GM21717 (cell line): ENCODE measurements around the gene CLEC3B.
"Not testable (repeated sequence)": the region's sequence is repeated elsewhere in the genome, so short reads cannot be mapped to it uniquely, and the experiment has no call there.

Experiments
- ATAC-seq: cut with Tn5 transposase; IDR thresholded peaks from one replicate; pipeline ENCODE4 v1.9.1; 2021; ENCODE audit warnings: mild to moderate bottlenecking, moderate library complexity; ENCODE audit not compliant: unreplicated experiment

The CLEC3B gene

DNA sequence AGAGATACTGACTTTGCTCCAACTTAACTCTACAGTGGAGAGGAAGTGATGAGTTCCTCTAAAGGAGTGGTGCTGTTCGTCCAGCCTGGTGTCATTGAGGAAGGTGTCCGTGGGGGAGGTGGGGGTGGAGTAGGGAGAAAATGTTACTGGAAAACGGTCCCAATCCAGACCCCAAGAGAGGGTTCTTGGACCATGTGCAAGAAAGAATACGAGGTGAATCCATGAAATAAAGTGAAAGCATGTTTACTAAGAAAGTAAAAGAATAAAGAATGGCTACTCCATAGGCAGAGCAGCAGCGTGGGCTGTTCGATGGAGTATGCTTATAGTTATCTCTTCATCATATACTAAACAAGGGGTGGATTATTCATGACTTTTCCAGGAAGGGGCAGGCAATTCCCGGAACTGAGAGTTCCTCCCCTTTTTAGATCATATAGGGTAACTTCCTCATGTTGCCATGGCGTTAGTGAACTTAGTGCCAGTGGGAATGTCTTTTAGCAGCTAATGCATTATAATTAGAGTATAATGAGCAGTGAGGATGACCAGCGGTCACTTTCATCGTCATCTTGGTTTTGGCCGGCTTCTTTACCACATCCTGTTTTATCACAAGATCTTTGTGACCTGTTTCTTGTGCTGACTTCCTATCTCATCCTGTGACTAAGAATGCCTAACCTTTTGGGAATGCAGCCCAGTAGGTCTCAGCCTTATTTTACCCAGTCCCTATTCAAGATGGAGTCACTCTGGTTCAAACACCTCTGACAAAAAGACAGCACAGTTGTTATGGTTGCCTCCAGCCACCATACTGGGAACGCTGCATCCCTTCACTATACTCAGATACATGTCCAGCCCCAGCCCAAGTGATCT is 38.6 kb downstream of the CLEC3B start:
- no peak for ATAC-seq

DNA sequence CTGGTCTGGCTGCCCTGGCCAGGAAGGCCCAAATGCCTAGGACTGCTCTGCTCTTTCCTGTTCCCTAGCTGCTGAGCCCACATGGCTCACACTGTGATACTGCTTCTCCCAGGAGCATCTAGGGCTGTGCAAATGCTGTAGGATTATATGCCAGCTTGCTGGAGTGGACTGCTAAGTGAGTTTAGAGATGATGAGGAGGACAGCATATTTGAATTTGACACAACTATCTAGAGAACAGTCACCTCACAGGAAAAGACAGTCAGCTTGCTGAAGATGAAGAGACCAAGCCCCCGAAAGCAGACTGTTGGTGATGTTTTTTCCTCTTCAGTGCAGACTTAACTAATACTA is 39.2 kb downstream of the CLEC3B start:
- no peak for ATAC-seq

DNA sequence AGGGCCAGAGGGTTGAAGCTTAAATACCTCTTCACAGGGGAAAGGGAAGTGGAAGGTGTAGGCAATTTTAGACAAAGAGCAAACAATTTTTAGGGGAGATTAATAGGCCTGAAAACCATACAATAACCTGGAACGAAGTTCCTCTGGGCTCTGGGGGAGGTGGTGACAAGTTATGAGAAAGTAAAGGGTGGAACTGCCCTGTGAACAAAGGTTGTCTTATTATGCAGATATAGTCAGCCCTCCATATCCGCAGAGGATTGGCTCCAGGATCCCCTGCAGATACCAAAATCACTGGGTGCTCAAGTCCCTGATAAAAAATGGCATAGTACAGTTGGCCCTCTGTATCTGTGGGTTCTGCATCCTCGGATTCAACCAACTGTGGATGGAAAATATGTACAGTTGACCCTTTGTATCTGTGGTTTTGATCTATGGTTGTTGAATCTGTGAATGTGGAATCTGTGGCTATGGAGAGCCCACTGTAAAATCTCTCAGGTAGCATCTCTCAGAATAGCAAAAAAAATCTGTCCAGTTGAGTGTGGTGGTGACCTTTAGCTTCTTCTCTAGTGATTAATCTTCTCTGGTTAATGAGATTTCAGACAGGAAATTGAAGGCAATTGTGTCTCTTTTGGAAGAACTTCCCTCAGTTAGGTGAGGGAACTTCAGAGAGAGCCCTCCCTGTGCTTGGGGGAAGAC is 40.2 kb downstream of the CLEC3B start:
- ATAC-seq = no peak

DNA sequence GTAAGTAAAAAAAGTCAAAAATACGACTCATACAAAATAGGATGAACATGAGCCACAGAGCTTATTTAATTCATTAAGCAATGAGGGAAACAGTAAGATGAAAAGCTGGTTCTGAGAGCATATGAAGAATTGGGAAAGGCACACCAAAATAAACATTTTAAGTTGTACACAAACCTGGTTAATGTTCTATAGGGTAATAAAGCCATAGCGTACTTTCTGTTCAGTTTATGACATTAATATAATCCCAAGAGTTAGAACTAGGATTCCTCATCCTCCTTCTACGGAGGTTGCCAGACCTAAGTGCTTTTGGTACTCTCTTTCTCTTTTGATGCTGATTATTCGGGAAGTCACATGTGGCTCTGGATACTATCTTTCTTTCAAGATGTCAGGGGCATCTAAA is 41.4 kb downstream of the CLEC3B start:
- no peak for ATAC-seq

DNA sequence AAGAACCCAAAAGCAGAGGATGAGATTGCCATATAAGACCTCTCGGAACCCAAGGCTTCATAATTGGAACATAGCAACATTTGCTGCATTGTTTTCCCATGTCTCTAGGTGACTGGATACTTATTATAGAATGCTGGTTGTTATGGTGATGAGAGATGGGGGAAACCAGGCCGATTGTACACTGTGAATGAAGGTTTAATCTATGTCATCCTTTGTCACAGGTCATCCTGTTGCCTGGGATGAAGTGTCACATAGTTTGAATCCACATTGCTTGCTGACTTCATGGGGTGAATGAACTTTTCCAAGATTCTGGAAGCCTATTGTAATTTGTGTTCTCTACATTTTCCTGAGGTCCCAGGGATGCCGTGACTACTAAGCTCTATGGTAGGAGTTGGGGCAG is 41.8 kb downstream of the CLEC3B start:
- no peak for ATAC-seq

DNA sequence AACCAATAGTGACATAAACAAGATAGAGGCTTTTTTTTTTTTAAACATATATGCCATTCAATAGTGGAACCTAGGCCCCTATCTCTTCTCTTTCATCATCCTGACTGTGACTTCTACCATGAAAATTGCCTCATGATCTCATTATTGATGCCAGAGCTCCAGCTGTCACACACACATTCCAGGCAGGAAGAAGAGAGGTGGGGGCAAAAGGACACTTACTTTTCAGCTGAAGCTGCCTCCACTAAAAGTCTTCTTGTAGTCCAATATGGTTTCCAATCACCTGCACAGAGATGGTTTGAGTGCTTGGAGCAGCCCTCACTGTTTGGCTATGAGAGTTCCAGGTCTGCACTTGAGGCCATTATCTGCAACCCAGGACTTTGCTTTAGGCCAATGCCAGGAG is 45.0 kb downstream of the CLEC3B start:
- ATAC-seq = no peak

DNA sequence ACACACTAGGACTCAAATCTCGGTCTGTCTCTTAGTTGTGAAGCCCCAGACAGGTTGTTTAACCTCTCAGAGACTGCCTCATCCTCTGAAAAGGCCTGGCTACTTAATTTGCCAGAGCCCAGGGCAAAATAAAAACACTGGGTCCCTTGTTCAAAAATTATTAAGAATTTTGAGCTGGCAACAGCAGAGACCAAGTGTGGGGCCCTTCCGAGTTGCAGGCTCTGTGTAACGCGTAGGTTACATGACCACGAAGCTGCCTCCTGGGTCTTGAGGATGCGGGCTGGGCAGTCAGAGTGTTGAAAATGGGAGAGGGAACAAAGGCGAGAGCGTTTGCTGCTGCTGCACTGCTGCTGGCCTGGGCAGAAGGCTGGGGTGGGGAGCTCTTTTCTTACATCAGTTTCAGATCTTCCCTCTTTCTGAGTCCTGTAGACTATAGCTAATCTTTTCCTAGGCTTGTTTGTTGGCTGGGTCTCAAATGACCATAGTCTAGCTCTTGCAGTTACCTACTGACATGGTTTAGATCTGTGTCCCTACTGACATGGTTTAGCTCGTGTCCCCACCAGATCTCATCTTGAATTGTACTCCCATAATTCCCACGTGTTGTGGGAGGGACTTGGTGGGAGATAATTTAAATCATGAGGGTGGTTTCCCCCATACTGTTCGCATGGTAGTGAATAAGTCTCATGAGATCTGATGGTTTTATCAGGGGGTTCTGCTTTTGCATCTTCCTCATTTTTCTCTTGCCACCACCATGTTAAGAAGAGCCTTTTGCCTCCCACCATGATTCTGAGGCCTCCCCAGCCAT is 49.9 kb downstream of the CLEC3B start:
- ATAC-seq = no peak

DNA sequence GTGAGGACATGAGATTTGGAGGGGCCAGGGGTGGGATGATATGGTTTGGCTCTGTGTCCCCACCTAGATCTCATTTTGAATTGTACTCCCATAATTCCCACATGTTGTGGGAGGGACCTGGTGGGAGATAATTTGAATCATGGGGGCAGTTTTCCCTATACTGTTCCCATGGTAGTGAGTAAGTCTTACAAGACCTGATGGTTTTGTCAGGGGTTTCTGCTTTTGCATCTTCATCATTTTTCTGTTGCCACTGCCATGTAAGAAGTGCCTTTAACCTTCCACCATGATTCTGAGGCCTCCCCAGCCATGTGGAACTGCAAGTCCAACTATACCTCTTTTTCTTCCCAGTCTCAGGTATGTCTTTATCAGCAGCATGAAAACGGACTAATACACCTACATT is 52.2 kb downstream of the CLEC3B start:
- not testable (repeated sequence) for ATAC-seq

DNA sequence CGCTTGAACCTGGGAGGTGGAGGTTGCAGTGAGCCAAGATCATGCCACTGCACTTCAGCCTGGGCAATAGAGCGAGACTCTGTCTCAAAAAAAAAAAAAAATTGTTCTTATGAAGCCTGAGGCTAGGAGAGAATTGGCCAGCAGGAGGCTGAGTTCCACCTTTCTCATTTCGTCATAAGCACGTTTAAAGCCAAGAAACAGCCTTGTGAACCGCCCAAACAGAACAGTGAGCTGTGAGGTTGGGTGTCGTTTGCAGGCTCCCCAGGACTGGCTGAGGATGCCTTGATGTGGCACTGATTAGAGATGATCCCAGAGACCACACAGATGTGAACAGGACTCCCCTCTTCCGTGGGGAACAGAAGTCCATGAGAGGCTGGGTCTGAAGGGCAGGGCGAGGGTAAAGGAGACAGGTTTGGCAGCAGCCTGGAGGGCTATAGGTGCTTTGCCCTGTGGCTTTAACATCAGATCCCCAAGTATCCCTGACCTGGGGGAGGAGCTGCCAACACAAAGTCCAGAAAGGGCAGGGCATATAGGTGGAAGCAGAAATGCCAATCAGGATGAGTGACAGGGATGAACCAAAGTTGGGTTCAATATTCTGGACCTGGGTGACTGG is 52.9 kb downstream of the CLEC3B start:
- no peak for ATAC-seq

DNA sequence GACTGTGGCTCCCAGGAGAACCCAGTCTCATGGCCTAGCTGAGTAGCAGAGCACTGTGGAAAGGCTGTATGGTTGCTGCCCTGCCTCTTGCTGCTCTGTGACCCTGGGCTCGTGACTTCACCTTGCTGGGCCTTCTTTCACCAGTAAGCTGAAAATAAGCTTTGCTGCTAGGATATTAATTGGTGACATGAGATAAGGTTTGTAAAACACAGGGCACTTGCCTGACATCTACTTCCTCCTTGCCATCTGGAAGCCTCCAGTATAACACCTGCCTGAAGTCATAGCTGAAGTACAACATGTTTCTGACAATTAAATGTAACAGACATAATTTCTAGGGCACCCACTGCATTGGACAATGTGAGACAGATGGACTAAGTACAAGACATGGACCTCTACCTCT is 53.6 kb downstream of the CLEC3B start:
- ATAC-seq = no peak

DNA sequence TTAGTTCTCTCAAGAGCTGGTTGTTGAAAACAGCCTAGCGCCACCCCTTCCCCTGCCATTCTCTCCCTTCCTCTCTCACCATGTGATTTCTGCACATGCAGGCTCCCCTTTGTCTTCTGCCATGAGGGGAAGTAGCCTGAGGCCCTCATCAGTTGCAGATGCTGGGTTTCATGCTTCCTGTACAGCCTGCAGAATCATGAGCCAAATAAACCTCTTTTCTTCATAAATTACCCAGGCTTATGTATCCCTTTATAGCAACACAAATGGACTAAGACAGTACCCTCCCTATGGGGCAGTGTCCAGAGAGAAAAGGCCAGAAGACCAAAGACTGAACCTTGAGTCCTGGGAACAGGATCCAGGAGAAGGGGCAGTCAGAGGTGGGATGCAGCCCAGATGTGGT is 54.7 kb downstream of the CLEC3B start:
- no peak for ATAC-seq

DNA sequence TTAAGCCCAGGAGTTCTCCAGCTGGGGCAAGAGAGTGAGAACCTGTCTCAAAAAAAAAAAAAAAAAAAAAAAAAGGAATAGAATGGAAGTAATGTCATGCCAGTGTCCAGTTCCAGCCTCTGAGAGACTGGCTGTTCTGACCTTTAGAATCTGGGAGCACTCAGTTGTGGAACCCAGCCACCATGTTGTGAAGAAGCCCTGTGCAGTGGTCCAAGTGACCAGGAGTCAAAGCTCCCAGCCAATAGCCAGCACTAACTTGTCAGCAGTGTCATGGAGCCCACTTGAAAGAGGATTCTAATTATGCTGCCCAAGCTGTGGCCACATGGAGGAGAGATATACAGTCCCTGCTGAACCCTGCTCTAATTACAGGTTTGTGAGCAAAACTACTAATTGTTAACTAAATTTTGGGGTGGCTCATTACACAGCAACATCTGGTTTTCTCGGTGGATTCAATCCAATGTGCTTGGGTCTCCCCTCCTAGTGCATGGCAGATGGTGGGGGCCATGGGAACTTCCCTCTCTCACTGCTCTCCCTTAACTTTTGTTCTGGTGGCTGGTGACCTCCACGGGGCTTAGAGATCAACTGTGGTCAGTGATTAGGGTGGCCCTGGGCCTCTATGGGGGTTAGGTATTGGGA is 55.5 kb downstream of the CLEC3B start:
- no peak for ATAC-seq

DNA sequence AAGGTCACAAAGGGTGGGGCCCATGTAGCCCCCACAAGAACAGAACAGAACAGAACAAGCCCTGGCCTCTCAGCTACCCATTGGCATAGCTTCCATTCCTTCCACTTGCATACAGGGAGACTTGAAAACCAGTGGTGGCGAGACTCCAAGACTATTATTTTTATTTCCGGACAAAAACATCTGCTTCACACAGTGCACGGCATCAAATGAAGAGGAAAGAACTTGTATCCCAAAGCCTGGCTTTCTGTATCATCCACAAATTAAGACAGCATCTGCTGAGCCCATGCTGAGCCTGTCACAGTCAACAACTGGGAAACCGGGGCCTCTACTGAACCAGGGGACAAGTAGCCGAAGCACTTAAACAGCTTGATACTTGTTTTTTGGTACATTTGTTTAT is 56.0 kb downstream of the CLEC3B start:
- no peak for ATAC-seq

DNA sequence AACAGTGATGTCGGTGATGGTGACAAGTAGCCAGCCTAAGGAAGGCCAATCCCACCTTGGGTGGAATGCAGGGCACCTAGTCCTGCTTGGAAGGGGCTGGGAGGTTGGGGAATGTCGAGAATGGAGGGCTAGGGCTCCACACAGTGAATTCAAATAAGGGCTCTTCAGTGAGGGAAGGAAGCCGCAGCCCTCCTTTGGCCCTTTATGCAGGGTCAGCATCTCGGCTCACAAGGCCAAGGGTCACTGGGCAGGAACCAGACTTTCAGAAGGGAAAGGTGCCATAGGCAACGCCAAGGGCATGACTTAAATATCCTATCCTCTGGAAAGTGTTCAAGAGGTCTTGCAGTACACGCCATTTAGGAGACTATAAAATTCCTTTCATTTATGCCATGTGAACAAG is 56.9 kb downstream of the CLEC3B start:
- ATAC-seq = no peak

DNA sequence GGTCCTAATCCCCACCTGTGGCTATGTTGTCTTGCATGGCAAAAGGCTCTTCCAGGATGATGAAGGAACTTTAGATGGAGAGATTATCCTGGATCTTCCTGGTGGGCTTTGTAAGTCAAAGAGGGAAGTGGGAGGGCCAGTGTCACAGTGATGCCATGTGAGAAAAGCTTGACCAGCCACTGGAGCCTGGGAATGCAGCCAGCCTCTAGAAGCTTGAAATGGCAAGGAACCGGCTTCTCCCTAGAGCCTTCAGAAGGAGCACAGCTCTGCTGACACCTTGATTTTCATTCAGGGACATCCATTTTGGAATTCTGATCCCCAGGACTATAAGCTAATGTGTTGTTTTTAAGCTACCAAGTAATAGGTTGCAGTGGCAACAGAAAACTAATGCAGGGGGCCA is 58.3 kb downstream of the CLEC3B start:
- no peak for ATAC-seq

DNA sequence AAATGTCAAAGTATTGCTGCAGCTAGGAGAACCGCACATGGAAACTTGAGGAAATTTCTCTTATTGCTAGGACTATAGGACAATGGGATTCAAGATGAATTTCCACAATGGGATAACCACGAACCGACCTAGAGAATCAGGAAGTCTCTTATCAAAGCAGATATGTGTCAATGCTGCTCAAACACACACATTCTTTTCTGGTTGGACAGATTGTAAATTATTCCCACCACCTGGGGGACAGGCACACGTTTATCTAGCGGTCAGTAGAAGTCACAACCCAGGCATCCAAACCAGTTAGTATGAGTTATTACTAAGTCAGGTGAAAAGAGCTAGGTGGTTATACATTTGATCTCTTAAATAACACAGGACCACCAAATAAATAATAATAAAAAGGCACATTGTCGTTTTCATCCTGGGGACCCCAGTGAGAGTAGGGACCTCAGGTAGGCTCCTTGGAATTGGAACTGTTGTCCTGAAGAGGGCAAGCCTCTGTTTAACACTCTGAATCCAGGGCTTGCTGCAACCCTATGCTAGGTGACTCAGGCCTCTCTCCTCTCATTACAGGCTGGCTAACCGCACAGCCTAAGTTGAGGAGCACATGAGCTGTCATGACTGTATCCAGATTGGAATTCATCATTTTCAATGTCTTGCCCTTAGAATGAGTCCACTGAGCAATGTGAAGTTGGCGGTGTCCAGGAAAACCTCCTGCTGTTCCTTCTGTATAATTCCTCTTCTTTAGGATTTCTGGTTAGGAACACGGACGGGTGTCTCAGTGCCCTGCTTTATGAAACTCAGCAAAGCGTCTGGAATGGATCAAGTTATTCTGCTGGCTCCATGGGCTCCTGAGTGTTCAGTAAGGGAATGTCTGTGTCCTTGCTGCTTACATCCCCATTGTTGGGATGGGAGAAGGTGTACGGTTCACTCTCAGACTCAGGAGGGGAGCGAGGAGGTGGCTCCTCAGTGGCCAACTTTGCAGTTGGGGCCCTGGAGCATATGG is 59.0 kb downstream of the CLEC3B start:
- ATAC-seq = no peak
